ENCODE results near the gene CCDC102B. TPM values are rescaled to one million over a fixed set of nuclear protein-coding genes. Genes with fewer than 3 reads are reported as not detected.

Gene CCDC102B
- total and polyA plus RNA-seq, 2 of the 8 experiments (the other 6 are each of a cell fraction or from before 2014, with no cell fraction given), result 0.80 to 1.1 TPM

DNA sequence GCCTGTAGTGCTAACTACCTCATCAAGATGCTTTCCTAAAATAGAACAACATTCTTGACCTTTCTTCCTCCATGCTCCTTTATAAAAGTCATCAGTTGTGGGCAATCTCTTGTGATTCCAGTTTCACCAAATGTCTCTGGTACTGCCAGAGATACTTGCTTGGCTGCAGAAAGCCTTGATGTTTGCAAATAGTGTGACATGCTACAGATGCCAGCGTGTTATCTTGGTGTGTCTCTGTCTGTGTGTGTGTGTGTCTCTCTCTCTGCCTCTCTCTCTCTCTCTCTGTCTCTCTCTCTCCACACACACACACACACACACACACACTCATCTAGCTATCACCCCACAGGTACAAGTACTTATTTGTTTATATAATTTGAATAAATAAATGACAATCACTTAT, 146.9 kb downstream of the CCDC102B start (continued):
- no peak for TF ChIP-seq CHD7 (IDR thresholded peaks at IDR 0.05; ENCODE audit: insufficient replicate concordance, low read length)
- no peak for TF ChIP-seq NRF1 (IDR thresholded peaks at IDR 0.05; ENCODE audit: low read depth, low read length)
- TF ChIP-seq TEAD4 (IDR thresholded peaks at IDR 0.05; ENCODE audit: low read depth, low read length), result no peak
- no peak for TF ChIP-seq CBX5 (IDR thresholded peaks at IDR 0.05; ENCODE audit: low read depth, low read length)
- TF ChIP-seq POLR2AphosphoS5 (IDR thresholded peaks at IDR 0.05; ENCODE audit: low read depth, low read length), result no peak
- no peak for TF ChIP-seq CHD1 (IDR thresholded peaks at IDR 0.05; ENCODE audit: low read depth, low read length)
- TF ChIP-seq SP1 (IDR thresholded peaks at IDR 0.05; ENCODE audit: low read depth, low read length), result no peak
